DMS79 (cell line): Measurements from ENCODE around the gene PGAP2.
"Not testable (repeated sequence)": the region's sequence is repeated elsewhere in the genome, so short reads cannot be mapped to it uniquely, and the experiment has no call there.

Source experiments
- DNase-seq: peaks from one replicate; lab custom pipeline; 2025; lab: John Stamatoyannopoulos, UW

PGAP2 gene

DNA sequence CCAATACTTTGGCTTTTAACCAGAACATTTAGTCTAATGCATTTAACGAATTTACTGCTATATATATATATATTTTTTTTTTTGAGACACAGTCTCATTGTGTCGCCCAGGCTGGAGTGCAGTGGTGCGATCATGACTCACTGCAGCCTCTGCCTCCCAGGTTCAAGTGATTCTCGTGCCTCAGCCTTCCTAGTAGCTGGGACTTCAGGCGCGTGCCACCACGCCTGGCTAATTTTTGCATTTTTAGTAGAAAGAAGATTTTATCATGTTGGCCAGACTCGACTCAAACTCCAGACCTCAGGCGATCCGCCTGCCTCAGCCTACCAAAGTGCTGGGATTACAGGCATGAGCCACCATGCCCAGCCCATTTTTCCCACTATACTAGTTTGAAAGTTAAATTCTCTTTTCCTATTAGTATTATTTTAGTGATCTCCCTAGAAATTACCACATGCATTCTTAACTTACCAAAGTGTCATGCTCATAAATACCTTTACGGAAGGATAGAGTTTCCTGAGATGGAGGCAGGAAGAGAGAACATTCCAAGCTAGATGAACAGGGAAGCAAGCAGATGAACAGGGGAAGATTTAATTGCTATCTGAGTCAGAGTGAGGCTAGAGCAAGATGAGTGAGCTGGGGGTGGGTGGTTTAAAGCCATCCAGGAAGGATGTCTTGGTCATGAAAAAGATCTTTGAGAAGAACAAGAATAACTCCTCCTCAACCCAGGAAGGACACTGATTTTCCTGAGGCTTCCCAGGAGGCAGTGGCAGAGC lies 4.4 kb upstream of the PGAP2 start:
- no peak for DNase-seq

DNA sequence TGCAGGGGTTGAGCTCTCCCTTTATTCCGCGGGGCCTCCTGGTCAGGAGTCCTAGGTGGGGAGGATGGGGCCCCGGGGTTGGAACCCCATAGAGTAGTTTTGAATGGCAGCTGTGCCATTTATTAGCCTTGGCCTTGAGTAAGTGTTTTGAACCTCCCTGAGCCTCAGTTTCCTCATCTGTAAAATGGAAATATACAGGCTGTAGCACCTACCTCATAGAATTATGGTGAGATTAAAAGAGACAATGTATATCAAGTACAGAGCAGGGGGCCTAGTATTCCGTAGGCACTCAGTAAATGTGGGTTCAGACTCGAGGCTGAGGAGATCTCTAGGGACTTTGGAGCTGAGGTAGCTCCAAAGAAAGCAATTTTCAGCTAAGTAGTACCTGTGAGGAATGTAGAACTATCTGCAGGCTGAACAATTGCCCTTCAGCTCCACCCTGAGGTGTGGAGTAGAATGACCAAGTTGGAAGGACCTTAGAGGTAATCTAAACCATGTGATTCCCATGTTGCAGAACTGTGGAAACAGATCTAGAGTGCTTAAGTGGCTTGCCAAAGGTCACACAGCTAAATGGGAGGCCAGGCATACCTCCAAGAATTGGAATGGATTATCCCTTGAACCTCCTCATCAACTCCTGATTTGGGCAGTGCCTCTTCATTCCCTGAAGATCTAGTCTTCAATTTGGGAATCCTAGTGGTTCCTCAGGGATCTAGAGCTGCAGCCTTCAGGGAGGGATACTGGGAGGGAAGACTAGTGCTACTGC lies 682 bp downstream of the PGAP2 start:
- peak; percentile 21 for DNase-seq

GRCh38 chr11:3809624-3809928 lies 1.2 kb downstream of the PGAP2 start:
- no peak for DNase-seq

DNA sequence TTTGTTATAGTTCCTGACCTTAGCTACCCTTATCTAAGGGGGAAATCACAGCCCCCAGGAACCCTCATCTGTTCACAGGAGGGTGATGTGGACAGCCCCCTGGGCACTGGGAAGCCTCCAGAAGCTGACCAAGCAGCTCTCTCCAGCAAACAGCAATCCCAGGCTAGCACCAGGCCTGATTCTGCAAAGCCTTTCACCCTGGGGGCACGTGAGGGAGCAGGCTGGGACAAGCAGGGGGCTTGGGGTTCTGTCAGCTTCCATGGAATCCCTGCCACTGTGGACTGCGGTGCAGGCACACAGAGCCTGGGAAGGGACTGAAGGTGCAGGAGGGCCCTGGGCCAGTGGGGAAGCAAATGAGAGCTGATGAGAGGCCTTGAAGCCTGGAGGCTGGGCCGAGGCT lies 2.1 kb downstream of the PGAP2 start:
- no peak for DNase-seq

DNA sequence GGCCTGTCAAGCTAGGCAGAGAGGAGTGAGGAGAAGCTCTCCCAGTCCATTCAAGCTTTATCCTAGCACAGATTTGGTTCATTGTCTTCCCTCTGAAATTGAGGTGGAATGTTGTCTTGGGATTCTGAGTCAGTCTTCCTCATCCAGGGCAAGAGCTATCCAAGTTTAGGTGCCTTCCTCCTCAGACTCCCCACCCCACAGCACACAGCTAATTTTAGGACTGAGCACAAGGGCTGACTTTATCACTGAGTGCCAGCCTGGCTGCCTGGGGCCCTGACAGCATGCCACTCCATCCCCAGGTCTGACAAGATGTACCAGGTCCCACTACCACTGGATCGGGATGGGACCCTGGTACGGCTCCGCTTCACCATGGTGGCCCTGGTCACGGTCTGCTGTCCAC lies 2.6 kb downstream of the PGAP2 start:
- DNase-seq, result no peak

DNA sequence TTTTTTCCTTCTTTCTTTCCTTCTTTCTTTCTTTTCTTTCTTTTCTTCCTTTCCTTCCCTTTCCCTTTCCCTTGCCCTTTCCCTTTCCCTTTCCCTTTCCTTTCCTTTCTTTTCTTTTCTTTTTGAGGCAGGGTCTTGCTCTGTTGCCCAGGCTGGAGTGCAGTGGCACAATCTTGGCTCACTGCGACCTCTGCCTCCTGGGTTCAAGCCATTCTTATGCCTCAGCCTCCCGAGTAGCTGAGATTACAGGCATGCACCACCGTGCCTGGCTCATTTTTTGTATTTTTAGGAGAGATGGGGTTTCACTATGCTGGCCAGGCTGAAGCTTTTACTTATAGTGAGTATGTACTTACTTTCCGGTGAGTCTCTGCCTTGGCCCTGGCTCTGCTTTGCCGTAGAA lies 6.5 kb downstream of the PGAP2 start:
- DNase-seq, result not testable (repeated sequence)

- no peak for DNase-seq
Measured at GRCh38 chr11:3815845-3816244, 7.5 kb downstream of the PGAP2 start.

DNA sequence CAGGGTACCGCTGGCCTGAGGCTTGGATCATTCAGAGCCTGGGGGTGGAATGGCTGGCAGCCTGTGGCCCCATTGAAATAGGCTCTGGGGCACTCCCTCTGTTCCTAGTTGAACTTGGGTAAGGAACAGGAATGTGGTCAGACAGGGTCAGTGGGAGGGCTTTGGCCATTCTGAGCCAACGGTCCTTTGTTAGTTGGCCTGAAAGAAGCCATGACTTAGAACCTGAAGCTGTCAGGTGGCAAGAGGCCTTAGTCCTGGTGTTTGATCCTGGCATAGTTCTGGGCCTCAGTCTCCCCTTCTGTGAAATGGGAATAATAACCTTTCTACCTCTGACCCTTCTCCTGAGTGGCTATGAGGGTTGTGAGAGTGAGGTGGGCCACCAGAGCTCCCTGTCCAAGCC lies 8.3 kb downstream of the PGAP2 start:
- no peak for DNase-seq

DNA sequence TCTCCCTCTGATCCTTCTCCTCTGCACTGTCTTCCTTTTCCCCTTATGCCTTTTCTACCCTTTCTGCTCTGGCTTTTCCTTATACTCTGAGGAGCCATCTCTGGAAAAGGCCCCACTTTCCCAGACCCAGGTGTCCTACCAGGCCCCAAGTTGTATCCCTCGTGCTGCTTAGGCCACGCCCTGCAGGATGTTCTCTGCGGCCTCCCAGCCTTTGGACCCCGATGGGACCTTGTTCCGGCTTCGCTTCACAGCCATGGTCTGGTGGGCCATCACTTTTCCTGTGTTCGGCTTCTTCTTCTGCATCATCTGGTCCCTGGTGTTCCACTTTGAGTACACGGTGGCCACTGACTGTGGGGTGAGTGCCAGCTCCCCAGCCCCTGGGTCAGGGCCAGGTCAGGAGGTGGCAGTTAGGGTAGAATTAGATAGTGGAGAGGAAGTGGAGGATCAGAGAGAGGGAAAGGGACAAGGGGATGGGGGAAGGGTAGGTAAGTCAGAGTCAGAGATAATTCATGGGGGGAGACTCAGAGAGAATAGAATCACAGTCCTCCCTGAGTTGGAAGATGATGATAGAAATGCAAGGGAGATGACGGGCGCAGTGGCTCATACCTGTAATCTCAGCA lies 8.9 kb downstream of the PGAP2 start:
- DNase-seq, result no peak

- DNase-seq, result no peak
Measured at GRCh38 chr11:3820971-3821370, 12.6 kb downstream of the PGAP2 start.

GRCh38 chr11:3822312-3822711 lies 14.0 kb downstream of the PGAP2 start:
- no peak for DNase-seq

GRCh38 chr11:3823303-3823702 lies 14.9 kb downstream of the PGAP2 start:
- no peak for DNase-seq

DNA sequence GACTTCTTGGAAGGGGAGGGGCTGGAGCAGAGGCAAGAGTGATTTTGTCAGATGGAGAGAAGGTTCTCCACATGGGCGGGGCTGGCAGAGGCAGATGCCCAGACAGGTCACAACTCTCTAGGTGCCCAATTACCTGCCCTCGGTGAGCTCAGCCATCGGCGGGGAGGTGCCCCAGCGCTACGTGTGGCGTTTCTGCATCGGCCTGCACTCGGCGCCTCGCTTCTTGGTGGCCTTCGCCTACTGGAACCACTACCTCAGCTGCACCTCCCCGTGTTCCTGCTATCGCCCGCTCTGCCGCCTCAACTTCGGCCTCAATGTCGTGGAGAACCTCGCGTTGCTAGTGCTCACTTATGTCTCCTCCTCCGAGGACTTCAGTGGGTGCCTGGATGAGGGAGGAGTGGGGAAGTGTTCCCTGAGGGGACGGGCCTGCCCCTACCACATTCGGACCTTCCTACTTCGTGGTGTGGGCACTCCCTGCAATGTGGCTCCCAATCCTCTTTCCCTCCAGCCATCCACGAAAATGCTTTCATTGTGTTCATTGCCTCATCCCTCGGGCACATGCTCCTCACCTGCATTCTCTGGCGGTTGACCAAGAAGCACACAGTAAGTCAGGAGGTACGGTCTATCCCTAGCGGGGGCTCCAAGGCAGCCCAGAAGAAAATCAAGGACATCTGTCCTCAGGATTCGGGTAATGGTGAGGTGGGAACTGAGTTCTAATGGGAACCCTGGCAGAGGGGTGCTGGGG lies 15.6 kb downstream of the PGAP2 start:
- DNase-seq, result no peak

DNA sequence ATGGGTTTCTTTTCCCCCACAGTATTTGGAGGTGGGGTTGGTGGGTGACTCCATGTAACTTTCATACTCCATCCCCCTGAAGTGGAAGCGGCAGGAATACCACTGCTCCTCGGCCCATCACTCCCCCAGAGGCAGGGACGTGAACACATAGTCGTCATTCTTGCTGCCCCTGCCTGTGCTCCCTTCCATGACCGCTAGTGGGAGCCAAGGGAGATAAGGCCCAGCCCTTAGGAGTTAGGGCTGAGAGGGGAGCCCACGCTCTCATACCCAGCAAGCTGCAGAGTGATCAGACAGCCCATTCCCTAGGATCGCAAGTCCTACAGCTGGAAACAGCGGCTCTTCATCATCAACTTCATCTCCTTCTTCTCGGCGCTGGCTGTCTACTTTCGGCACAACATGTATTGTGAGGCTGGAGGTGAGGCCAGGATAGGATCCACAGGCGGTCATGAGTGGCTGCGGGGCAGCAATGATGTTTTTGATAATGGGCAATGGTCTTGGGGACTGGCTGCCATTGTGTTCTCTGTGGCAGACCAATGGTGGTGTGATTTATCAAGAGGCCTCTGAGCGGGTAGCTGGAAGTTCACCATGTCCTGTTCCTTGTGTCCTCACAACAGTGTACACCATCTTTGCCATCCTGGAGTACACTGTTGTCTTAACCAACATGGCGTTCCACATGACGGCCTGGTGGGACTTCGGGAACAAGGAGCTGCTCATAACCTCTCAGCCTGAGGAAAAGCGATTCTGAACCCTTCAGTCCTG lies 16.5 kb downstream of the PGAP2 start:
- DNase-seq, result no peak

DNA sequence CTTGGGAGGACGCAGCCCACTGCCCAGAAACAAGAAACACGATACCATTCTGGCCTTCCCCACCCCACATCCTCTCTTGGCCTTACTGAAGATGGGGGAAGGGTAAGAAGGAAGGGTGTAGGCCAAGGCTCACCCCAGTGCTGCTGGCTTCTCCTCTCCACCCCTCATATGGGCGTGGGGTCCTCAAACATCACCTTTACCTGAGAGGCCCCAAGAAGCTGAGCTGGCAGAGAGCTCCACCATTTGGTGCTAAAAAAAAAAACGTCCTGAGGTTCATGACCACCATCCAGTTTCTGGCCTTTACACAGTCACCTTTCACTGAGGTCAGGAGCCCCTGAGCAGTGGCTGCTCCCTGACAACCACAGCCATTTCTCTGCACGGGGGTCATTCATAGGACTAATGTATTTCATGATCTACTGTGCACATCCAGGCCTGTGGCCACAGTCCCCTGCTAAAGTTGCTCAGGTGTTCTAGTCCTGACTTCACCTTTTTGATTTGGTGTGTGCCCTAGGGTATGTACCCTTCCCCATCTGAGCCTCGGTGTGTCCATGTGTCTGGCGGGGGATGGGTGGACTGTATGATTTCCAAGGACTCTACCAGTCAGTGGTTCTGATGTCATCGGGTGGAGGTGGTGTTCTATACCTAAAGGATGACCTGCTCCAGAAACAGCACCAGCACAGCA lies 17.3 kb downstream of the PGAP2 start:
- no peak for DNase-seq

DNA sequence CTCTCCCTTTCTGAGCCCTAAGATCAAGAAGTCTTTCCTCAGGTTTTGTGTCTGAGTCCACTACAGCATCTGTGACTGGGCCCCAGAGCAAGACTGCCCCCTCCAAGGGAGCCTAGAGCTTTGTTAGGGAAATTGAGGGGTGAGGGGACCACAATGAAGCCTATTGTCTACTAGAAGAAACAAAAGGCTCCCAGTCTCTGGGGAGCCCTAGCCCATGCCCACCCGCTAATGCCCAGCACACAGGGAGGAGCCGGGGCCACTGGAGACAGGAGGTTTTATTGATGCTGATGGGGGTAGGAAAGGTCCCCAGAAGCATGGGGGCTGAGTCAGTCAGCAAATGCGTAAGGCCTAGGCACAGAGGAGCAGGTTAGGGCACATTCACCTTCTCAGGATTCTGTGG lies 18.4 kb downstream of the PGAP2 start:
- DNase-seq, result no peak

DNA sequence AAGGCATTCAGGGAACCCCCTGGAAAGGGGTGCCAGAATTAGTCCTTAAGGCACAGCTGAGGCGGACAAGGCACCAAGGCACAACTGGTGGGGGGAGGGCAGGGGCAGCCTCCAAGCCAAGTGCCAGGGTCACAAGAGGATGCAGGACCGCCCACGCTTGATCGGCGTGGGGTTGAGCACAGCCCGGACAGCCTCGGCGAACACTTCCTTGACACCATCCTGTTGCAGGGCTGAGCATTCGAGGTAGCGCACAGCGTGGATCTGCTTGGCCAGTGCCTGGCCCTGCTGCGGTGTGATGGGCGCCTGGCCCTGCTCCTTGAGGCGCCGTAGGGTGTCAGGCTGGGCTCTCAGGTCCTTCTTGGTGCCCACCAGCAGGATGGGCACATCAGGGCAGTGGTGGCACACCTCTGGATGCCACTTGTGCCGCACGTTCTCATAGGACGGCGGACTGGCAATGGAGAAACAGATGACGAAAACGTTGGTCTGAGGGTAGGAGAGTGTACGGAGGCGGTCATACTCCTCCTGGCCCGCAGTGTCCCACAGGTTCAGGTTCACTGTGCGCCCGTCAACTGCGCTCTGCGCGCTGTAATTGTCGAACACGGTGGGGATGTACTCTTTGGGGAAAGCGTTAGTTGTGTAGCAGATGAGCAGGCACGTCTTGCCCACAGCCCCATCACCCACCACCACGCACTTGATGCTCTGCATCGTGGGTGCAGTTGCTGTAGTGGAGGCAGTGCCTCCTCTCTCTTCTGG lies 19.2 kb downstream of the PGAP2 start:
- no peak for DNase-seq

GRCh38 chr11:3830088-3830487 lies 21.7 kb downstream of the PGAP2 start:
- DNase-seq, result no peak

DNA sequence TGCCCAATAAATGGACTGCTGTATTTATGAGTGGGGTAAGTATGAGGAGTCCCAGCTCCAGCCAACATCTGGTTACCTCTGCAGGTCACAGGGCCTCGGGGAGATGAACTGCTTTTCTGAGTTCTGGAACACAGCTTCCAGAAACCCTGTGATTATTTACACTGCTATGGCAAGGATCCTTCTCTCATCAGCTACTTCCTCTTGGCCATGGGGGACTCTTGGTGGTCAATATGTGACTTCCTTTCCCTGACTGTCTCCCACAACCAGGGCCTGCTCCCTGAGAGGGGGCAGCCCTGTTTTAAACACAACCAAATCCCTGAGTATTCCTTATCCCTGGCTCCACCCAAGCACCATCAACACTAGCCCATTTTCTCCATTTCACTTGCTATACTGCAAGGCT lies 22.4 kb downstream of the PGAP2 start:
- DNase-seq, result no peak

GRCh38 chr11:3831378-3832239 lies 23.2 kb downstream of the PGAP2 start:
- no peak for DNase-seq
